ENCODE data around the gene TSPEAR. TPM values are rescaled to one million over a fixed set of nuclear protein-coding genes. Genes with fewer than 3 reads are reported as not detected.
"Not testable (repeated sequence)": the region's sequence is repeated elsewhere in the genome, so short reads cannot be mapped to it uniquely, and the experiment has no call there.

Gene TSPEAR
- total RNA-seq, 4 donors from 2014 or later: not detected

DNA sequence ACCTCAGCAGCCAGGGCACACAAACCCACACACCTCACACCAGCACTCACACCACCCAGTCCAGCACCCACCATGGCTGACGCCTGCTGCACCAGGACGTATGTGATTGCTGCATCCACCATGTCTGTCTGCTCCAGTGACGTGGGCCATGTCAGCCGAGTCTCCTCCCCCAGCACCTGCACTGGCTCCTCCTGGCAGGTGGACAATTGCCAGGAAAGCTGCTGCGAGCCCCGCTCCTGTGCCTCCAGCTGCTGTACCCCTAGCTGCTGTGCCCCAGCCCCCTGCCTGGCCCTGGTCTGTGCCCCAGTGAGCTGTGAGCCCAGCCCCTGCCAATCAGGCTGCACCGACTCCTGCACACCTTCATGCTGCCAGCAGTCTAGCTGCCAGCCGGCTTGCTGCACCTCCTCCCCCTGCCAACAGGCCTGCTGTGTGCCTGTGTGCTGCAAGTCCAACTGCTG is 99.3 kb downstream of the TSPEAR start, which contains the start of gene KRTAP10-8:
TSS of gene KRTAP10-8 (plus strand) at position 51 of the 458 bp plus-strand sequence. CDS start at position 73, 22 bp downstream.
- TF ChIP-seq, protein P1, sequence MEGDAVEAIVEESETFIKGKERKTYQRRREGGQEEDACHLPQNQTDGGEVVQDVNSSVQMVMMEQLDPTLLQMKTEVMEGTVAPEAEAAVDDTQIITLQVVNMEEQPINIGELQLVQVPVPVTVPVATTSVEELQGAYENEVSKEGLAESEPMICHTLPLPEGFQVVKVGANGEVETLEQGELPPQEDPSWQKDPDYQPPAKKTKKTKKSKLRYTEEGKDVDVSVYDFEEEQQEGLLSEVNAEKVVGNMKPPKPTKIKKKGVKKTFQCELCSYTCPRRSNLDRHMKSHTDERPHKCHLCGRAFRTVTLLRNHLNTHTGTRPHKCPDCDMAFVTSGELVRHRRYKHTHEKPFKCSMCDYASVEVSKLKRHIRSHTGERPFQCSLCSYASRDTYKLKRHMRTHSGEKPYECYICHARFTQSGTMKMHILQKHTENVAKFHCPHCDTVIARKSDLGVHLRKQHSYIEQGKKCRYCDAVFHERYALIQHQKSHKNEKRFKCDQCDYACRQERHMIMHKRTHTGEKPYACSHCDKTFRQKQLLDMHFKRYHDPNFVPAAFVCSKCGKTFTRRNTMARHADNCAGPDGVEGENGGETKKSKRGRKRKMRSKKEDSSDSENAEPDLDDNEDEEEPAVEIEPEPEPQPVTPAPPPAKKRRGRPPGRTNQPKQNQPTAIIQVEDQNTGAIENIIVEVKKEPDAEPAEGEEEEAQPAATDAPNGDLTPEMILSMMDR (IDR thresholded peaks at IDR 0.05): no peak
- TF ChIP-seq EP300 (IDR thresholded peaks at IDR 0.05; ENCODE audit: low read depth): no peak
- no peak for TF ChIP-seq POLR2AphosphoS5 (IDR thresholded peaks at IDR 0.05)
- TF ChIP-seq POLR2A (IDR thresholded peaks at IDR 0.05): no peak
- DNase-seq: no peak
- Histone ChIP-seq H3K27me3 (peaks cover 7% of the 10 kb centered on the region), H3K4me1 (no peaks in the 10 kb centered on the region), H3K36me3 (no peaks in the 10 kb centered on the region), H3K27ac (no peak within 1 kb of the TSS), H3K9me3 (peaks cover 0 to 10% of the 10 kb centered on the region in 2 donors), H3K4me3 (no peak within 1 kb of the TSS)
- WGBS, 2 donors (ENCODE audit: low coverage in 1 of 2): 71% methylated on average over 8 of the region's 8 CpGs; no CpG with 5 or more reads in 1 of the 2 donors
- in situ Hi-C loops (cut with MboI; ENCODE audit: low pct_ligation_motif_present in 1 of 4, low pct_unique_long_range_greater_than_20kb in 1 of 4, low sequenced_read_pairs in 3 of 4) (no loop called here), intact Hi-C loops (cut with DNase I; ENCODE audit: low total_unique reads) (no loop called here)

GRCh38 chr21:44611551-44611950 is 99.8 kb downstream of the TSPEAR start:
- Histone ChIP-seq H3K36me3 (no peaks in the 10 kb centered on the region), H3K4me1 (no peaks in the 10 kb centered on the region), H3K27me3 (peaks cover 13% of the 10 kb centered on the region), H3K9me3 (peaks cover 0 to 10% of the 10 kb centered on the region in 2 donors), H3K27ac (no peak overlapping the region), H3K4me3 (no peak overlapping the region)
- intact Hi-C loops (cut with DNase I; ENCODE audit: low total_unique reads): no loop called here
- in situ Hi-C loops (cut with MboI; ENCODE audit: low pct_ligation_motif_present in 1 of 4, low pct_unique_long_range_greater_than_20kb in 1 of 4, low sequenced_read_pairs in 3 of 4): no loop called here
- DNase-seq: no peak
- TF ChIP-seq POLR2AphosphoS5 (IDR thresholded peaks at IDR 0.05) (no peak), EP300 (IDR thresholded peaks at IDR 0.05; ENCODE audit: low read depth) (no peak), POLR2A (IDR thresholded peaks at IDR 0.05) (no peak)
- TF ChIP-seq, protein P1 (IDR thresholded peaks at IDR 0.05): no peak
- 83 to 85% methylated on average over 1 to 4 of the region's 4 CpGs for WGBS, 2 donors (ENCODE audit: low coverage in 1 of 2)

GRCh38 chr21:44610157-44610843 is 101.1 kb downstream of the TSPEAR start:
- H3K4me1 ChIP-seq; H3K27ac ChIP-seq; H3K36me3 ChIP-seq; intact Hi-C loops (cut with DNase I; ENCODE audit: low total_unique reads); H3K4me3 ChIP-seq; in situ Hi-C loops (cut with MboI; ENCODE audit: low pct_ligation_motif_present in 1 of 4, low pct_unique_long_range_greater_than_20kb in 1 of 4, low sequenced_read_pairs in 3 of 4); DNase-seq; H3K9me3 ChIP-seq: not testable (repeated sequence)
- WGBS, 2 donors (ENCODE audit: low coverage in 1 of 2): 93 to 100% methylated on average over 2 to 7 of the region's 7 CpGs
- H3K27me3 ChIP-seq: peaks cover 15% of the 10 kb centered on the region

- H3K4me1 ChIP-seq: no peaks in the 10 kb centered on the region
- intact Hi-C loops (cut with DNase I; ENCODE audit: low total_unique reads): no loop called here
- H3K4me3 ChIP-seq: no peak overlapping the region
- in situ Hi-C loops (cut with MboI; ENCODE audit: low pct_ligation_motif_present in 1 of 4, low pct_unique_long_range_greater_than_20kb in 1 of 4, low sequenced_read_pairs in 3 of 4): no loop called here
- TF ChIP-seq POLR2AphosphoS5 (IDR thresholded peaks at IDR 0.05): no peak
- no peak for TF ChIP-seq POLR2A (IDR thresholded peaks at IDR 0.05)
- TF ChIP-seq, protein P1 (IDR thresholded peaks at IDR 0.05): no peak
- no peak for TF ChIP-seq EP300 (IDR thresholded peaks at IDR 0.05; ENCODE audit: low read depth)
- no peaks in the 10 kb centered on the region for H3K36me3 ChIP-seq
- H3K27ac ChIP-seq: no peak overlapping the region
- peaks cover 15% of the 10 kb centered on the region for H3K27me3 ChIP-seq
- DNase-seq: no peak
- H3K9me3 ChIP-seq: peaks cover 0 to 10% of the 10 kb centered on the region in 2 donors
These were observed 102.2 kb downstream of the TSPEAR start for GRCh38 chr21:44609193-44609592.
